IMR-90 (cell line): ENCODE measurements around the gene POLR3K. TPM values are rescaled to one million over a fixed set of nuclear protein-coding genes. Genes with fewer than 3 reads are reported as not detected.
A peak's percentile ranks its signal among the peaks of the same experiment; 100 is the strongest.

ENCODE experiments used
- ATAC-seq: fragments of 200-7000 bp; cut with Tn5 transposase; 2 replicates; pipeline ENCODE4 v1.9.1; 2020; ENCODE audit warnings: low read depth, mild to moderate bottlenecking, moderate library complexity
- BruUV-seq: library from RNA; stranded (reverse); fragments of 400-500 nt; replicated peaks from 2 replicates; lab custom pipeline; 2021; lab: Mats Ljungman, UMichigan
- CTCF ChIA-PET: fragments of 300-600 bp; formaldehyde crosslinking; extraction: SDS; loops from one replicate; lab custom pipeline; 2021; ENCODE audit warnings: antibody characterized with exemption; lab: Yijun Ruan, JAX
- POLR2A ChIA-PET: fragments of 300-600 bp; sonication (Branson Sonifier 250); formaldehyde crosslinking; loops from one replicate; lab custom pipeline; 2022; ENCODE audit warnings: antibody characterized with exemption; ENCODE audit not compliant: unreplicated experiment; lab: Charles Lee
- DNase-seq: peaks from one replicate; pipeline ENCODE4 v3.0.0; 2013
- H2AFZ ChIP-seq: replicated peaks from 2 replicates; pipeline ENCODE3; 2013; ENCODE audit warnings: low read length, mild to moderate bottlenecking; ENCODE audit not compliant: poor library complexity
- H2AK5ac ChIP-seq: 2 replicates; pipeline ENCODE4 v1.6.1; 2013; ENCODE audit warnings: low read depth, low read length, inconsistent platforms
- H2AK9ac ChIP-seq: replicated peaks from 2 replicates; pipeline ENCODE3; 2013; ENCODE audit warnings: mild to moderate bottlenecking, low read depth, low read length, moderate library complexity; ENCODE audit not compliant: poor library complexity
- H2BK120ac ChIP-seq: 2 replicates; pipeline ENCODE4 v1.6.1; 2013; ENCODE audit warnings: low read depth, low read length, inconsistent platforms
- H2BK15ac ChIP-seq: 3 replicates; pipeline ENCODE4 v1.6.1; 2013; ENCODE audit warnings: low read depth, low read length, inconsistent platforms
- H2BK20ac ChIP-seq: 2 replicates; pipeline ENCODE4 v1.6.1; 2013; ENCODE audit warnings: low read depth, mild to moderate bottlenecking, inconsistent platforms, low read length, moderate library complexity
- H2BK5ac ChIP-seq: 2 replicates; pipeline ENCODE4 v1.6.1; 2013; ENCODE audit warnings: mild to moderate bottlenecking, low read depth, low read length, inconsistent platforms; ENCODE audit not compliant: poor library complexity, severe bottlenecking
- H3K14ac ChIP-seq: replicated peaks from 2 replicates; pipeline ENCODE4 v1.6.1; 2013; ENCODE audit warnings: low read depth, low read length, inconsistent platforms
- H3K18ac ChIP-seq: 2 replicates; pipeline ENCODE4 v1.6.1; 2013; ENCODE audit warnings: low read depth, low read length, control low read depth
- H3K23ac ChIP-seq: 2 replicates; pipeline ENCODE4 v1.6.1; 2013; ENCODE audit warnings: low read depth, low read length, inconsistent platforms
- H3K27ac ChIP-seq: 2 replicates; pipeline ENCODE4 v1.5.1; 2013; ENCODE audit warnings: mild to moderate bottlenecking, control low read depth, low read length; ENCODE audit not compliant: insufficient read depth
- H3K27me3 ChIP-seq: 2 replicates; pipeline ENCODE4 v1.6.1; 2013; ENCODE audit warnings: low read length; ENCODE audit not compliant: control insufficient read depth, insufficient read depth
- H3K36me3 ChIP-seq: 2 replicates; pipeline ENCODE4 v1.6.1; 2013; ENCODE audit warnings: low read length, mixed read lengths; ENCODE audit not compliant: control insufficient read depth, insufficient read depth
- H3K4ac ChIP-seq: 2 replicates; pipeline ENCODE4 v1.6.1; 2013; ENCODE audit warnings: low read depth, low read length, inconsistent platforms
- H3K4me1 ChIP-seq: 2 replicates; pipeline ENCODE4 v1.6.1; 2013; ENCODE audit warnings: low read length, mixed read lengths; ENCODE audit not compliant: control insufficient read depth, insufficient read depth
- H3K4me2 ChIP-seq: 2 replicates; pipeline ENCODE4 v1.6.1; 2013; ENCODE audit warnings: low read depth, mild to moderate bottlenecking, control low read depth, low read length, moderate library complexity
- H3K4me3 ChIP-seq: 2 replicates; pipeline ENCODE4 v1.5.1; 2013; ENCODE audit warnings: low read depth, mild to moderate bottlenecking, control low read depth, low read length, moderate library complexity; ENCODE audit not compliant: insufficient read depth
- H3K56ac ChIP-seq: 2 replicates; pipeline ENCODE4 v1.6.1; 2013; ENCODE audit warnings: low read length, inconsistent platforms; ENCODE audit not compliant: insufficient read depth; ENCODE audit errors: extremely low read depth
- H3K79me1 ChIP-seq, 2 experiments: 2 replicates each; pipeline ENCODE4 v1.6.1; 2013; ENCODE audit warnings: low read length in 2 of 2, inconsistent platforms in 1 of 2, low read depth in 1 of 2
- H3K9ac ChIP-seq: 2 replicates; pipeline ENCODE4 v1.6.1; 2013; ENCODE audit warnings: low read depth, low read length, control low read depth
- H3K9me1 ChIP-seq: 2 replicates; pipeline ENCODE4 v1.6.1; 2013; ENCODE audit warnings: low read length, inconsistent platforms; ENCODE audit not compliant: insufficient read depth
- H3K9me3 ChIP-seq: 2 replicates; pipeline ENCODE4 v1.6.1; 2013; ENCODE audit warnings: low read length; ENCODE audit not compliant: control insufficient read depth, insufficient read depth
- H4K20me1 ChIP-seq: 2 replicates; pipeline ENCODE4 v1.6.1; 2013; ENCODE audit warnings: low read length, inconsistent platforms; ENCODE audit not compliant: insufficient read depth
- H4K5ac ChIP-seq: 2 replicates; pipeline ENCODE4 v1.6.1; 2013; ENCODE audit warnings: mild to moderate bottlenecking, low read depth, low read length, control low read depth
- H4K8ac ChIP-seq, 2 experiments: 2 replicates each; pipeline ENCODE4 v1.6.1; 2013; ENCODE audit warnings: low read depth in 2 of 2, low read length in 2 of 2, control low read depth in 1 of 2, inconsistent platforms in 1 of 2
- H4K91ac ChIP-seq: 2 replicates; pipeline ENCODE4 v1.6.1; 2013; ENCODE audit warnings: low read depth, low read length, inconsistent platforms; ENCODE audit not compliant: insufficient read depth
- CHD1 ChIP-seq: IDR thresholded peaks from 2 replicates; pipeline ENCODE4 v1.6.1; 2012; ENCODE audit warnings: low read depth, low read length, improper control_type of control experiment
- CTCF ChIP-seq: conservative IDR thresholded peaks from 2 replicates; pipeline ENCODE4 v1.5.1; 2012; ENCODE audit warnings: mild to moderate bottlenecking, low read depth, low read length, improper control_type of control experiment
- ELK1 ChIP-seq: fragments of 150-350 bp; IDR thresholded peaks from 2 replicates; pipeline ENCODE4 v1.6.1; 2016; ENCODE audit warnings: low read depth, mild to moderate bottlenecking, low read length, moderate library complexity, borderline replicate concordance
- FOS ChIP-seq: fragments of 150-350 bp; IDR thresholded peaks from 2 replicates; pipeline ENCODE4 v1.6.1; 2016; ENCODE audit warnings: low read depth, low read length
- MAFK ChIP-seq: IDR thresholded peaks from 2 replicates; pipeline ENCODE4 v1.6.1; 2012; ENCODE audit warnings: low read depth, low read length, improper control_type of control experiment
- MAZ ChIP-seq: IDR thresholded peaks from 2 replicates; pipeline ENCODE4 v1.6.1; 2012; ENCODE audit warnings: low read depth, mild to moderate bottlenecking, low read length, improper control_type of control experiment, moderate library complexity, borderline replicate concordance
- MXI1 ChIP-seq: IDR thresholded peaks from 2 replicates; pipeline ENCODE4 v1.6.1; 2012; ENCODE audit warnings: low read depth, mild to moderate bottlenecking, low read length, moderate library complexity, borderline replicate concordance
- RAD21 ChIP-seq: IDR thresholded peaks from 2 replicates; pipeline ENCODE4 v1.6.1; 2012; ENCODE audit warnings: low read length, improper control_type of control experiment
- RCOR1 ChIP-seq: IDR thresholded peaks from 2 replicates; pipeline ENCODE4 v1.6.1; 2012; ENCODE audit warnings: mild to moderate bottlenecking, low read length, improper control_type of control experiment; ENCODE audit not compliant: insufficient replicate concordance
- RFX5 ChIP-seq: IDR thresholded peaks from 2 replicates; pipeline ENCODE4 v1.8.0; 2012; ENCODE audit warnings: low read depth, mild to moderate bottlenecking, low read length, moderate library complexity
- SMC3 ChIP-seq: fragments of 150-350 bp; IDR thresholded peaks from 2 replicates; pipeline ENCODE4 v1.6.1; 2016; ENCODE audit warnings: low read depth, mild to moderate bottlenecking, antibody characterized with exemption, low read length, moderate library complexity
- WGBS, 2 experiments: methylation state at CpG; one replicate each; pipeline versions ENCODE4 v1.1.5 to v1.1.7; 2013; ENCODE audit warnings: missing lambda C conversion rate in 2 of 2; ENCODE audit not compliant: insufficient read length in 1 of 2; ENCODE audit errors: extremely low coverage in 2 of 2; 5-methylcytosine and 5-hydroxymethylcytosine counted together
- dilution Hi-C: fragments of 300-500 bp; cut with HindIII; formaldehyde crosslinking; loops from one replicate; pipeline ENCODE4 v1.14.3; 2018; ENCODE audit warnings: low sequenced_read_pairs; ENCODE audit not compliant: unreplicated experiment
- in situ Hi-C: fragments of 300-500 bp; cut with MboI; formaldehyde crosslinking; loops from 3 replicates; pipeline ENCODE4 v1.14.3; 2019; ENCODE audit warnings: low sequenced_read_pairs, inconsistent platforms, mixed read lengths
- intact Hi-C: fragments of 100-400 bp; cut with micrococcal nuclease; formaldehyde crosslinking; loops from 2 replicates; pipeline ENCODE4 v1.10.0; 2022
- polyA plus RNA-seq, 3 experiments: library from polyadenylated mRNA; depleted of rRNA; stranded (reverse); fragments of >200 nt; gene quantifications; 2 replicates each; pipeline ENCODE4 v1.2.3, GENCODE V29; 2012; ENCODE audit warnings: low replicate concordance in 1 of 3
- total RNA-seq: library from RNA; depleted of rRNA; stranded (reverse); fragments of >200 nt; gene quantifications from 2 replicates; pipeline ENCODE4 v1.2.3, GENCODE V29; 2012
- TF ChIP-seq, protein P1 (sequence below): fragments of 150-350 bp; IDR thresholded peaks from 2 replicates; pipeline ENCODE4 v1.6.1; 2017; ENCODE audit warnings: mild to moderate bottlenecking, antibody characterized with exemption, low read length, low read depth

POLR3K gene
- total and polyA plus RNA-seq, 2 of the 4 experiments (the other 2 are of a cell fraction) = 9.0 to 39.5 TPM

- ChIA-PET POLR2A (no interaction called here), CTCF (no interaction called here)
- 0 out of 4 replicates have a peak overlapping the region, but pooled peaks of 1 of the 2 experiments have one; percentile 16 for H4K8ac ChIP-seq
- DNase-seq (no peak), ATAC-seq (peak; percentile 94)
- H3K79me1 ChIP-seq = no peaks in the 10 kb centered on the region
- H2AK5ac ChIP-seq = no peak overlapping the region
- no peak overlapping the region for H3K9ac ChIP-seq
- no peak overlapping the region for H4K5ac ChIP-seq
- H2BK15ac ChIP-seq = no peak overlapping the region
- no peak overlapping the region for H2BK20ac ChIP-seq
- H3K4me1 ChIP-seq = no peaks in the 10 kb centered on the region
- no peak overlapping the region for H3K23ac ChIP-seq
- no peak overlapping the region for H4K91ac ChIP-seq
- no peaks in the 10 kb centered on the region for H3K9me3 ChIP-seq
- H3K4me3 ChIP-seq = peak overlapping the region; percentile 31
- BruUV-seq = no TSS peak
- no peaks in the 10 kb centered on the region for H3K36me3 ChIP-seq
- H2BK5ac ChIP-seq = no peak overlapping the region
- TF ChIP-seq RFX5 = no peak
- TF ChIP-seq CTCF = no peak
- no peak for TF ChIP-seq RCOR1
- no peak for TF ChIP-seq CHD1
- TF ChIP-seq, protein P1, sequence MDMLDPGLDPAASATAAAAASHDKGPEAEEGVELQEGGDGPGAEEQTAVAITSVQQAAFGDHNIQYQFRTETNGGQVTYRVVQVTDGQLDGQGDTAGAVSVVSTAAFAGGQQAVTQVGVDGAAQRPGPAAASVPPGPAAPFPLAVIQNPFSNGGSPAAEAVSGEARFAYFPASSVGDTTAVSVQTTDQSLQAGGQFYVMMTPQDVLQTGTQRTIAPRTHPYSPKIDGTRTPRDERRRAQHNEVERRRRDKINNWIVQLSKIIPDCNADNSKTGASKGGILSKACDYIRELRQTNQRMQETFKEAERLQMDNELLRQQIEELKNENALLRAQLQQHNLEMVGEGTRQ = no peak
- no peak for TF ChIP-seq ELK1
- no peak for TF ChIP-seq RAD21
- TF ChIP-seq MXI1 = no peak
- TF ChIP-seq FOS = no peak
- no peak for TF ChIP-seq MAFK
- TF ChIP-seq SMC3 = no peak
- TF ChIP-seq MAZ = no peak
- H3K4ac ChIP-seq = no peak overlapping the region
- H4K20me1 ChIP-seq = no peaks in the 10 kb centered on the region
- in situ Hi-C loops = no loop called here
- dilution Hi-C loops = no loop called here
- H2AK9ac ChIP-seq = no peak overlapping the region
- no peak overlapping the region for H2AFZ ChIP-seq
- no peak overlapping the region for H3K4me2 ChIP-seq
- no peaks in the 10 kb centered on the region for H3K27me3 ChIP-seq
- 82% methylated on average over 11 of the region's 48 CpGs; no CpG with 5 or more reads in 1 of the 2 experiments for WGBS, 2 experiments
- no peak overlapping the region for H2BK120ac ChIP-seq
- H3K14ac ChIP-seq = no peak overlapping the region
- H3K9me1 ChIP-seq = no peaks in the 10 kb centered on the region
- no peak overlapping the region; the same call in 1 of the 2 replicates for H3K27ac ChIP-seq
- intact Hi-C loops = no loop called here
- H3K18ac ChIP-seq = no peak overlapping the region
- H3K56ac ChIP-seq = no peak overlapping the region
Observed at GRCh38 chr16:9903-10665, 43.3 kb downstream of the POLR3K start.
